Endothelial cell of umbilical vein (primary cell): ENCODE measurements around the gene CWC27. TPM values are rescaled to one million over a fixed set of nuclear protein-coding genes. Genes with fewer than 3 reads are reported as not detected.

ENCODE experiments used
- BruUV-seq: library from RNA; stranded (reverse); fragments of 400-500 nt; replicated peaks from 2 replicates; lab custom pipeline; 2021; lab: Mats Ljungman, UMichigan
- CTCF ChIA-PET: fragments of 300-600, 350-600 bp; sonication (Branson Sonifier 250); formaldehyde crosslinking; loops from one replicate; lab custom pipeline; 2021; ENCODE audit warnings: antibody characterized with exemption, inconsistent platforms; lab: Charles Lee
- POLR2A ChIA-PET: fragments of 300-600, 350-600 bp; sonication (Branson Sonifier 250); formaldehyde crosslinking; loops from one replicate; lab custom pipeline; 2021; ENCODE audit warnings: antibody characterized with exemption, inconsistent platforms; lab: Charles Lee
- DNase-seq: peaks from one replicate; pipeline ENCODE4 v3.0.0-alpha.2; 2011; ENCODE audit warnings: low read depth, low spot score
- FAIRE-seq: peaks from 2 replicates; lab custom pipeline; 2011; peaks lifted over from hg19 to GRCh38; lab: Jason Lieb, UNC
- H2AFZ ChIP-seq: 2 replicates; pipeline ENCODE4 v1.6.0; 2012; ENCODE audit warnings: low read depth, low read length, control low read depth, inconsistent platforms
- H3K27ac ChIP-seq: 2 replicates; pipeline ENCODE4 v1.5.1; 2011; ENCODE audit warnings: low read depth, mild to moderate bottlenecking, control low read depth, low read length, moderate library complexity; ENCODE audit not compliant: insufficient read depth
- H3K27me3 ChIP-seq, 2 experiments: 2 replicates each; pipeline versions ENCODE4 v1.6.0 to v1.6.1; 2011; ENCODE audit warnings: low read length in 2 of 2, mixed read lengths in 1 of 2; ENCODE audit not compliant: control insufficient read depth in 2 of 2, insufficient read depth in 2 of 2
- H3K36me3 ChIP-seq, 2 experiments: 2 replicates in 1 of 2; 3 replicates in 1 of 2; pipeline ENCODE4 v1.5.1; 2011; ENCODE audit warnings: low read length in 2 of 2, mild to moderate bottlenecking in 1 of 2, moderate library complexity in 1 of 2; ENCODE audit not compliant: control insufficient read depth in 2 of 2, insufficient read depth in 2 of 2; ENCODE audit errors: extremely low read depth in 1 of 2
- H3K4me1 ChIP-seq: 3 replicates; pipeline ENCODE4 v1.5.1; 2011; ENCODE audit warnings: mild to moderate bottlenecking, low read length; ENCODE audit not compliant: control insufficient read depth, insufficient read depth; ENCODE audit errors: extremely low read depth
- H3K4me2 ChIP-seq: 2 replicates; pipeline ENCODE4 v1.6.1; 2011; ENCODE audit warnings: low read length, control low read depth, mixed read lengths; ENCODE audit not compliant: insufficient read depth
- H3K4me3 ChIP-seq, 3 experiments: fragments of 200-600 bp in 1 of 3; sonication (generic), shearing (Covaris generic) in 1 of 3; replicated peaks in 1 of 3; 2 replicates each; pipeline ENCODE4 v1.5.1; 2011 to 2016; ENCODE audit warnings: control low read depth in 3 of 3, low read length in 3 of 3, mild to moderate bottlenecking in 2 of 3, inconsistent platforms in 1 of 3, low read depth in 1 of 3, moderate library complexity in 1 of 3; ENCODE audit not compliant: insufficient read depth in 1 of 3
- H3K79me2 ChIP-seq: 2 replicates; pipeline ENCODE4 v1.6.0; 2012; ENCODE audit warnings: low read length, inconsistent platforms; ENCODE audit not compliant: control insufficient read depth, insufficient read depth
- H3K9ac ChIP-seq: replicated peaks from 2 replicates; pipeline ENCODE3; 2011; ENCODE audit warnings: low read length, control low read depth; ENCODE audit not compliant: insufficient read depth; ENCODE audit errors: extremely low read depth
- H3K9me1 ChIP-seq: replicated peaks from 3 replicates; pipeline ENCODE4 v1.6.0; 2011; ENCODE audit warnings: mild to moderate bottlenecking, low read length; ENCODE audit not compliant: control insufficient read depth, insufficient read depth; ENCODE audit errors: extremely low read depth
- H3K9me3 ChIP-seq: replicated peaks from 2 replicates; pipeline ENCODE4 v1.5.1; 2012; ENCODE audit warnings: low read length, inconsistent platforms; ENCODE audit not compliant: control insufficient read depth, insufficient read depth
- H4K20me1 ChIP-seq: replicated peaks from 2 replicates; pipeline ENCODE3; 2011; ENCODE audit warnings: mild to moderate bottlenecking, low read length; ENCODE audit not compliant: control insufficient read depth, insufficient read depth; ENCODE audit errors: extremely low read depth
- EZH2 ChIP-seq: IDR thresholded peaks from 2 replicates; pipeline ENCODE4 v1.6.1; 2012; ENCODE audit warnings: borderline replicate concordance, low read depth, mild to moderate bottlenecking, moderate library complexity, low read length, inconsistent platforms; ENCODE audit not compliant: severe bottlenecking
- FOS ChIP-seq: IDR thresholded peaks from 2 replicates; pipeline ENCODE4 v1.6.1; 2011; ENCODE audit warnings: mild to moderate bottlenecking, low read length, moderate library complexity, borderline replicate concordance; ENCODE audit not compliant: insufficient read depth
- GATA2 ChIP-seq: IDR thresholded peaks from 2 replicates; pipeline ENCODE4 v1.7.0; 2011; ENCODE audit warnings: low read depth, mild to moderate bottlenecking, moderate library complexity, mixed read lengths, low read length; ENCODE audit not compliant: insufficient read length, insufficient read depth
- JUN ChIP-seq: IDR thresholded peaks from 2 replicates; pipeline ENCODE4 v1.6.1; 2011; ENCODE audit warnings: borderline replicate concordance, low read depth; ENCODE audit not compliant: insufficient read length, insufficient read depth
- MYC ChIP-seq: IDR thresholded peaks from one replicate; pipeline ENCODE4 v1.6.1; 2011; ENCODE audit warnings: mild to moderate bottlenecking, low read depth, low read length
- POLR2A ChIP-seq: IDR thresholded peaks from 2 replicates; pipeline ENCODE4 v1.6.1; 2012; ENCODE audit warnings: low read depth, mild to moderate bottlenecking, control low read depth, low read length
- POLR2AphosphoS5 ChIP-seq: IDR thresholded peaks from 2 replicates; pipeline ENCODE4 v1.6.1; 2012; ENCODE audit warnings: low read depth, mild to moderate bottlenecking, control low read depth, low read length, moderate library complexity; ENCODE audit not compliant: insufficient read depth
- dilution Hi-C: fragments of 300-500 bp; cut with MboI; formaldehyde crosslinking; loops from one replicate; pipeline ENCODE4 v1.15.0; 2019; ENCODE audit warnings: low sequenced_read_pairs; ENCODE audit not compliant: extremely low pct_ligation_motif_present
- intact Hi-C: fragments of 100-400 bp; cut with micrococcal nuclease; formaldehyde crosslinking; loops from one replicate; pipeline ENCODE4 v1.10.0; 2022
- polyA plus RNA-seq, 4 experiments: library from polyadenylated mRNA; depleted of rRNA in 3 of 4; stranded (reverse) in 3 of 4; unstranded in 1 of 4; fragments of >200 nt; gene quantifications; 2 replicates each; pipeline versions ENCODE4 v1.2.1 to v1.2.3, GENCODE V29; 2011 to 2012; ENCODE audit warnings: missing spikeins in 1 of 4
- total RNA-seq: library from RNA; stranded (reverse); gene quantifications from 2 replicates; pipeline ENCODE4 v1.2.3, GENCODE V29; 2021
- TF ChIP-seq, protein P1 (sequence below): IDR thresholded peaks from 2 replicates; pipeline ENCODE4 v1.6.1; 2011; ENCODE audit not compliant: insufficient read depth, insufficient read length

CWC27 gene
- total and polyA plus RNA-seq, 2 donors (not counting 3 experiments of a cell fraction or from before 2014, with no cell fraction given) = 11.9 to 23.8 TPM

DNA sequence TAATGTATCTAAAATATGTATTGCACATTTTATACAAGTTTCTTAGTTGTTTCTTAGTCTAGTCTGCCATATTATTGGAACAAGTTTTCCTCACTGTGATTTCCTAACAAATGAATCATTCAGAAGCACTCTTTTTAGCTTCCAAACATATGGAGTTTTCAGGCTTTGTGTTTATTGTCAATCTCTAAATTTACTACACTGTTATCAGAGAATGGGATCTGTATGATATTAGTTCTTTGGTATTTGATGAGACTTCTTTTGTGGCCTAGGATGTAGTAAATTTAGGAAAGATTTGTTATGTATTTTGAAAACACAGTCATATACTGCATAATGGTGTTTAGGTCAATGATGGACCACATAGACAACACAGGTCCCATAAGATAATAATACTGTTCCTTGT is 25.9 kb upstream of the CWC27 start:
- H3K27me3 ChIP-seq = no peaks in the 10 kb centered on the region
- FAIRE-seq (no peak), DNase-seq (no peak)
- no TSS peak for BruUV-seq
- H3K9me3 ChIP-seq = no peaks in the 10 kb centered on the region
- ChIA-PET POLR2A (no interaction called here), CTCF (no interaction called here)
- no peak overlapping the region for H2AFZ ChIP-seq
- H3K79me2 ChIP-seq = peaks cover 10% of the 10 kb centered on the region
- TF ChIP-seq FOS (no peak), MYC (no peak), EZH2 (no peak), POLR2A (no peak), POLR2AphosphoS5 (no peak)
- H3K9me1 ChIP-seq = no peaks in the 10 kb centered on the region
- H3K4me3 ChIP-seq = no peak overlapping the region
- no peak overlapping the region for H3K9ac ChIP-seq
- no peak overlapping the region for H3K27ac ChIP-seq
- H3K36me3 ChIP-seq = peaks cover 3 to 6% of the 10 kb centered on the region in 2 experiments
- no peak overlapping the region for H3K4me2 ChIP-seq
- dilution Hi-C loops (no loop called here), intact Hi-C loops (no loop called here)
- no peaks in the 10 kb centered on the region for H3K4me1 ChIP-seq
- H4K20me1 ChIP-seq = no peaks in the 10 kb centered on the region

DNA sequence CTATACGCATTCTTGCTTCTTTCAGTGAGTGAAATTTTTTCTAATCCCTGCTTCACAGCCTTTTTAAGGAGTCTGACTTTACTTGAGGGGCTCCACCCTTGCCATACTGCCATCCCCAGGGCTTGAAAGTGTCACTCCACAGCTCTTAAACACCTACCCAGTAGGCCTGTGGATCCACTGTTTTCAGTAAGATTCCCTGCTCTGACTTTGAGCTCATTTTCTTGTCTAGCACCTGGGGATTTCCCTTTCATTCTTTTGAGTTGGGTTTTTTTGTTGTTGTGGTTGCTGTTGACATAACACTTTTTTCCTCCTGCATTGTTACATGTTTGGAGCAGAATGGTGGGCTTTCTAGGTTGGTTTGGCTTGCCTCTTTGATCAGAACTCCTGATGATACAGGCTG is 23.8 kb upstream of the CWC27 start:
- Histone ChIP-seq H3K27me3 (no peaks in the 10 kb centered on the region), H3K9me1 (no peaks in the 10 kb centered on the region), H3K9me3 (no peaks in the 10 kb centered on the region), H2AFZ (no peak overlapping the region), H3K36me3 (peaks cover 0 to 6% of the 10 kb centered on the region in 2 experiments), H3K4me3 (no peak overlapping the region), H3K4me1 (no peaks in the 10 kb centered on the region), H3K9ac (no peak overlapping the region), H3K27ac (no peak overlapping the region), H3K79me2 (peaks cover 6% of the 10 kb centered on the region), H4K20me1 (no peaks in the 10 kb centered on the region), H3K4me2 (no peak overlapping the region)
- no TSS peak for BruUV-seq
- dilution Hi-C loops = no loop called here
- no peak for DNase-seq
- no peak for FAIRE-seq
- intact Hi-C loops = no loop called here
- ChIA-PET CTCF (no interaction called here), POLR2A (no interaction called here)
- TF ChIP-seq GATA2 (no peak), FOS (no peak), JUN (no peak), MYC (no peak), POLR2AphosphoS5 (no peak), POLR2A (no peak), EZH2 (no peak)
- TF ChIP-seq, protein P1, sequence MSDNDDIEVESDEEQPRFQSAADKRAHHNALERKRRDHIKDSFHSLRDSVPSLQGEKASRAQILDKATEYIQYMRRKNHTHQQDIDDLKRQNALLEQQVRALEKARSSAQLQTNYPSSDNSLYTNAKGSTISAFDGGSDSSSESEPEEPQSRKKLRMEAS = no peak
